Cardiac fibroblast (primary cell): ENCODE measurements around the gene TMEM269.
A peak's percentile ranks its signal among the peaks of the same experiment; 100 is the strongest.

Experiments used
- DNase-seq, 2 donors: peaks; one replicate each; pipeline versions ENCODE4 v3.0.0 to v3.0.0-alpha.2; 2010; ENCODE audit warnings: low read depth in 2 of 2
- H3K4me3 ChIP-seq, 2 donors: replicated peaks in 1 of 2; 1 replicate in 1 of 2; 2 replicates in 1 of 2; pipeline ENCODE4 v1.5.1; 2011; ENCODE audit warnings: low read depth in 2 of 2, low read length in 2 of 2, mild to moderate bottlenecking in 2 of 2, moderate library complexity in 1 of 2
- TF ChIP-seq, protein P1 (sequence below): IDR thresholded peaks from one replicate; pipeline ENCODE4 v1.5.1; 2011; ENCODE audit warnings: low read depth, mild to moderate bottlenecking, low read length, inconsistent platforms

The TMEM269 gene

DNA sequence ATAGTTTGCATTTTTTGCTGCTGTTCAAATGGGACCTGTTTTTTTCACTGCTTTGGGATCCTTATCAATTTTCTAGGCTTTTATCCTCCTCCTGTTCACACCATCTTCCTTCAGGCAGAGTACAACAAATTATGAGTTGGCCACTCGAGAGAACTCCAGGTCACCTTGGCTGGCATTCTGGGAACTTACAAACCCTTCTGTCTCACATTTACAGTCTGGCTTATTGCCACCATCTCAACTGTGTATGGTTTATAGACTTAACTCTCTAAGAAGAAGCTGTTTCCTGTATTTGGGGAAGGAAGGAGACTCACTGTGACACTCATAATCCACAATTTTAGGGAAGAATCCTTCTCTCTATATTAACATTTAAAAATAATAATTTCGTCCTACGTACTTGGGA lies 56.2 kb downstream of the TMEM269 start:
- TF ChIP-seq, protein P1, sequence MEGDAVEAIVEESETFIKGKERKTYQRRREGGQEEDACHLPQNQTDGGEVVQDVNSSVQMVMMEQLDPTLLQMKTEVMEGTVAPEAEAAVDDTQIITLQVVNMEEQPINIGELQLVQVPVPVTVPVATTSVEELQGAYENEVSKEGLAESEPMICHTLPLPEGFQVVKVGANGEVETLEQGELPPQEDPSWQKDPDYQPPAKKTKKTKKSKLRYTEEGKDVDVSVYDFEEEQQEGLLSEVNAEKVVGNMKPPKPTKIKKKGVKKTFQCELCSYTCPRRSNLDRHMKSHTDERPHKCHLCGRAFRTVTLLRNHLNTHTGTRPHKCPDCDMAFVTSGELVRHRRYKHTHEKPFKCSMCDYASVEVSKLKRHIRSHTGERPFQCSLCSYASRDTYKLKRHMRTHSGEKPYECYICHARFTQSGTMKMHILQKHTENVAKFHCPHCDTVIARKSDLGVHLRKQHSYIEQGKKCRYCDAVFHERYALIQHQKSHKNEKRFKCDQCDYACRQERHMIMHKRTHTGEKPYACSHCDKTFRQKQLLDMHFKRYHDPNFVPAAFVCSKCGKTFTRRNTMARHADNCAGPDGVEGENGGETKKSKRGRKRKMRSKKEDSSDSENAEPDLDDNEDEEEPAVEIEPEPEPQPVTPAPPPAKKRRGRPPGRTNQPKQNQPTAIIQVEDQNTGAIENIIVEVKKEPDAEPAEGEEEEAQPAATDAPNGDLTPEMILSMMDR = no peak
- no peak overlapping the region for H3K4me3 ChIP-seq
- DNase-seq = no peak

DNA sequence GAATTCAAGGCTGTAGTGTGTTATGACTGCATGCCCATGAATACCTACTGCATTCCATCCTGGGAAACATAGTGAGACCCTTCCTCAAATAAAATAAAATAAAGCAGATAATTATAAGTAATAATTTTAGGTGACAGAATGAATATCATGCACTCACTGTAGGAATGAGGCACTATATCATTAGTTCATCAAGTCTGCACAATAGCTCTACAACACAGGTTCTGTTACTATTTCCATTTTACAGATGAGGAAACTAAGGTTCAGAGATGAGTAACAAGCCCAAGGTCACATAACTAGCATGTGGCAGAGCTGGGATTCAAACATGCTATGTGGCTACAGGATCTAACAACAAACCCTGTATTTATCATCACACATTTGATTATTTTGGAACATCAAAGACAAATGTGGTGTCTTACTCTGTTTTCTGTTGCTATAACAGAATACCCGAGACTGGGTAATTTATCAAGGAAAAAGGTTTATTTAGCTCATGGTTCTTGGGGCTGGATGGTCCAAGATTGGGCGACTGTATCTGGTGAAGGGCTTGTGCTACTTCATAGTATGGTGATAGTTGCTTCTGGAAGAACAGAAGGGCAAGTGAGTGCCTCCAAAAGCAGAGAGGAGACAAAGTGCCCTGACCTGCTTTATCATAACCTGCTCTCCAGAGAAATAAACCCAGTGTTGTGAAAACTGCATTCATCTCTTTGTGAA lies 56.8 kb downstream of the TMEM269 start:
- no peak for DNase-seq
- no peak overlapping the region for H3K4me3 ChIP-seq
- TF ChIP-seq, protein P1 = no peak

DNA sequence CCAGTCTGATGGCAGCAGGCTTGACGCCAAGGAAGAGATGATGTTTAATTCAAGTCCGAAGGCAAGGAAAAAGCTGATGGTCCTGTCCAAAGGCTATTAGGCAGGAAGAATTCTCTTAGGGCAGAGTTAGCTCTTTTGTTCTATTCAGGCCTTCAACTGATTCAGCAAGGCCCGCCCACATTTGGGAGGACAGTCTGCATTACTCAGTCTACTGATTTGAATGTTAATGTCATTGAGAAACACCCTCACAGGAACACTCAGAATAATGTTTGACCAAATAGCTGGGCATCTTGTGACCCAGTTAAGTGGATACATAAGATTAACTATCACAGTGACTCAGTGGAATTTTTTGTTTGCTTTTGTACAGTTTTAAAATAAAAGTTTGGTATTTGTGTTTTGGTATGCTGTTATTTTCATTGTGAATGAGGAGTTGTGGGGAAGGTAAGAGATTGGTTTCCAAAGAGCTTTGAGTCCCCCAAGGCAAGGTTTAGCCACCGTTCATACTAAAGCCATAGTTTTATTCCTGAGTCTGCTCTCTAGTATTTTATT lies 59.9 kb downstream of the TMEM269 start:
- H3K4me3 ChIP-seq = no peak overlapping the region
- peak in 1 of 2 donors; percentile 65 for DNase-seq
- TF ChIP-seq, protein P1 = no peak

DNA sequence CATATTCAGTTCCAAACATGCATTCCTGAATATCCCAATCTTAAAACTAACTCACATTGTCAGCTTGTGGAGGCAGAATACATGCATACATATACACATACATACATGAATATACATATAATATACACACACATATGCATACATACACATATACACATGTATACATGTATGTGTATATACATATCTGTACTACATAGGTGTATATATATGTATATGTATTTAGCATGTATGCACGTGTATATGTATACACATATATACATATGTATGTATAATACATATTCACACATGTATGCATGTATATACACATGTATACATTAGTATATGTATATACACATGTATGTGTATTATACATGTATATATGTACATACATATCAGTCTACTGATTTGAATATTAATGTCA lies 60.4 kb downstream of the TMEM269 start:
- TF ChIP-seq, protein P1 = no peak
- no peak for DNase-seq
- no peak overlapping the region for H3K4me3 ChIP-seq

DNA sequence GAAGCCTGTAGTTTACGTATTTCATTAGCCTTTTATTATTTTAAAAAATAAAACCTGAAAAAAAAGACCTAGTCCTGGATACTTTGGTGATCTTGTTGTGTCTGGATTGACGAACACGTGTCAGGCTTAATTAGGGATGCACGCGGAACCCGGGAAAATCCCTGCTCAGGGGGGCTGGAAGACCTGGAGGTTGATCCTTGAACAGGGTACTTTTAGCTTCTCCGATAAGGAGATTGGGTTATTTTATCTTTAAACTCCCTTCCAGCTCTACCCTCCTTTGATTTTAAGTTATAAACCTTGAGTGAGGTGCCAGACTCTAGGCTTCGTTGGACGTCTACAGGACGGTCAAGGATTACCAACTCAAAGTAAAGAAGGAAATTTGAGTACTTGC lies 61.1 kb downstream of the TMEM269 start:
- TF ChIP-seq, protein P1 = no peak
- peak overlapping the region; percentile 83 to 94 for H3K4me3 ChIP-seq
- DNase-seq = peak in 1 of 2 donors; percentile 6

DNA sequence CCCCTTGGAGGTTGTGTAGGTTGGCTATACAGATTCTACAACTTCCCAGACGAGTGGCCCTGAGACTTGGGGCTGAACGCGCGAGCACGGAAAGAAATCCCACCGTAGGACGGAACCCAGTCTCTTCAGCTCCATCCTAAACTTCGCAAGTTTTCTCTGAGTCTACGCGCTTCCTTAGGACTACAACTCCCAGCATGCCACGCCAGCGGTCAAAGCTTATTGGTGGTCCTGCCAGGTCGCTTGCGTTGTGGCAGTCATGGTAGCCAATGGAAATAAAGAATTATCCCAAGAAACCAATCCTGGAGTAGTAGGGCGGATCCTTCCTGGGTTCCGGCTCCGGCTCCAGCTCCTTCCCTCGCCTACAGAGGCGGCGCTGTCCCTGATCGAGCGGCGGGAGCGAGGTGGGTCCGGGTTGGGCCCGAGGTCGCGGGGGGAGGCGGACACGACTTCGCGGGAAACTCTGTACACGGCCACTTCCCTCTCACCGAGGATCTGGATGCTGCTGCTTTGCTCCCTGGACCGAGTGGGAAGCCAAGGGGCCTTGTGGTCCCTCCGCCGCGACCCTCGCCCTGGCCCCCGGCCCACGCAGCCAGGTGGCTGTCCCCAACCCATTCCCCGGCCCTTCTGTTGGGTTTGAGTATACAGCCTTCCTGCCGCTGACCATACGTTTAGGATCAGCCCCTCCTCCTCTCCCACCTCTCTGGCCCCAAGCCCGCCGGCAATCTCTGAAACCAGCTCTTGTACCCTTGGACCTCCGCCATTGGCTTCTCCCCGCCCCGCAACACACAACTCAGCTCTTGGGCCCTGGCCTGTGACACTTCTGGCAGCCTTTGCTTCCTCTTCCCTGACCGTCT lies 61.7 kb downstream of the TMEM269 start, which contains the start of gene ZNF691:
Gene ZNF691, plus strand, starts transcription at position 357 of the 854 bp plus-strand sequence. CDS start 3,046 bp downstream, outside the sequence.
- peak; percentile 98 for DNase-seq
- TF ChIP-seq, protein P1 = peak; percentile 64
- H3K4me3 ChIP-seq = peak within 1 kb of the TSS; percentile 83 to 94
